Activated CD4-positive, alpha-beta T cell treated with anti-CD3 and anti-CD28 coated beads, Interleukin-2, Interleukin-4, amounts not matched to agents 100 ng/mL and 50 ng/mL, durations not matched to agents 16 hours and 8 hours (primary cell): ENCODE measurements around the gene RIC3.

Experiments
- DNase-seq: peaks from one replicate; pipeline ENCODE4 v3.0.0-alpha.2; 2020; ENCODE audit warnings: low spot score

The RIC3 gene

DNA sequence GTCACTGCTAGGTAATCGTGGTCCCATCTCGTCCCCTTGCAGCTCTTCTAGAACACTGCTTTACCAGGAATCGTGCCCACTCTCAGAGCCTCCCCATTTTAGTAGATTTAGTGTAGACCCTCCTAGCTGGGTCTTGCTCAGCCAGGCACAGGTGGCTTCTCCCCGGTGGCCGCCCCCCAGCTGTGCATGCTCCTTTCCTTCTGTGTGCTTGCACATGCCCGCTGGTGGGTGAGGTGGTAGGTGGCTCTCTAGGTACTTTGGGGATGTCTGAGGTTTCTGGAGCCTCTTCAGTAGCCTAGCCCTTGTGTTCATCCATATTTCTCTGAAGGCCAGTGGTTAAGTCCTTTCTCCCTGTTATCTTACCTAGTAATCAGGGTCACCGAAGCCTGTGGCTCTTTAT lies 82.3 kb downstream of the RIC3 start:
- no peak for DNase-seq

GRCh38 chr11:8086001-8086479 lies 82.8 kb downstream of the RIC3 start:
- no peak for DNase-seq

DNA sequence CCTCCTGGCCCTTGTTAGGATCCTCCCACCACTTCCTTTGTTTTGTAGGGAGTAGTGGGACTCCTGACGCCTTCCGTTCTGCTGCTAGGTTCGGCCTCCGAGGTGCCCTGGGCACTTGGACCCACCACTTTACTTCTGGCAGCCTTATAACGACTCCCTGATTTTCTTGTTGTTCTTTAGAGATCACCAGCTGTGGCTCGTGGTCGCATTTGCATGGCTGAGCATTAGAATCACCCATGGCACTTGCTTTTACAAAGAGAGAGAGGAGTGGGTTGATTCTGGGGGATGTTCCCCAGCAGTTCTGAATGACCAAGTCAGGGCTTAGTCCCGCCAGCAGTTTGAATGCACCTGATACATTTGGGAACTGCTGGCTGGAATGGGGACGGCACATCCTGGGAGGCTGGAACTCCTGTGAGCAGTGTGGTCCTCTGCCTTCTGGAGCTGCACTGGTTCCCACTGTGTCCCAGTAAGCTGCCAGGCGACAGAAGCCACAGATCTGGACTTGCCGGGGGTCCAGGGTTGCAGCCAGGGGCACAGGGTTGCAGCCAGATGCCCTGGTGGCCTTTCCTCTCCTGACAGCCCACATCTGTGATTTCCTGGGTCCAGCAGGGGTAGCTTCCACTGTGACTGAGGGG lies 83.7 kb downstream of the RIC3 start:
- no peak for DNase-seq

- DNase-seq: no peak
Observed at GRCh38 chr11:8084352-8084751, 84.5 kb downstream of the RIC3 start.

GRCh38 chr11:8083871-8084281 lies 84.9 kb downstream of the RIC3 start:
- no peak for DNase-seq

DNA sequence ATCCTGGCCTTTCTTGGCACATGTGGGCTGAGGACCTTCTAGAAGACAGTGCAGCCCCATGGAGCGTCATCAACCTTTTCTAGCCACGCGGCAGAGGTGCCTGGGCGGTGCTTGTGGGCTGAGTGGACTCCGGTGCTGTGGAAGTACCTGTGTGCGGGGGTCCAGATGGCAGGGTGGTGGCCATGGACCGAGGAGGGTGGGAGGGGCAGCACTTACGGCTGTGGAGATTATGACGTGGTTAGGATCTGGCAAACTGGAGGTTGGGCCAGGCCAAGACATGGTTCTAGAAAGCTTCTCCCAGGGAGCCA lies 85.8 kb downstream of the RIC3 start:
- no peak for DNase-seq

GRCh38 chr11:8082391-8083087 lies 86.3 kb downstream of the RIC3 start:
- no peak for DNase-seq

DNA sequence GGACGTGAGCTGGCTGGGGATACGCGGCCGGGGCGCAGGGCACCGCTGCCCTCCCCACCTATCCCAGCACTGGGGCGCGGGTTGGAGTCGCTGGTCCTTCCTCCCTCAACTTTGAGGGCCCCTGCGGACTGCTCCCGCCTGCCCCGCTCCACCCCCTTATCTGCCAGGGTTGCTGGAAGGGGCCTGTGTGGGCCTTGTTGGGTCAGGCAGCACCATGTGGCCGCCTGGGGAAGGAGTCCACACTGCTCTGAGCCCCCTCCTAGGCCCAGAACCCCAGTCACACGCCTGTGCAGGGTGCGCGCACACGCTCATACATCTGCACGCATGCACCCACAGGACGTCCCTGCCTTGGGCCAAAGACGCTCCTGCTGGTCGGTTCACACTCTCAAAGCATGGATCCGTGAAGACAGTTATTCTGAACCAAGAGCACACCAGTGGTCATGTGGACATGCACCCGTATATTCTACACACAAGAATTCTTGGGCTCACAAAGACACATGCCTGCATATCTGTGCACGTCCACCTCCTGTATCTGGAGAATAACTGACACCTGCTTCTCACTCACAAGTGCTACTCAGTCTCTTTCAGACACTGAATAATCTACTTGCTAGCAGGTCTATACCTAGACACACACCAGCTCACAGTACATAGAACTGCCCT lies 87.1 kb downstream of the RIC3 start:
- no peak for DNase-seq

DNA sequence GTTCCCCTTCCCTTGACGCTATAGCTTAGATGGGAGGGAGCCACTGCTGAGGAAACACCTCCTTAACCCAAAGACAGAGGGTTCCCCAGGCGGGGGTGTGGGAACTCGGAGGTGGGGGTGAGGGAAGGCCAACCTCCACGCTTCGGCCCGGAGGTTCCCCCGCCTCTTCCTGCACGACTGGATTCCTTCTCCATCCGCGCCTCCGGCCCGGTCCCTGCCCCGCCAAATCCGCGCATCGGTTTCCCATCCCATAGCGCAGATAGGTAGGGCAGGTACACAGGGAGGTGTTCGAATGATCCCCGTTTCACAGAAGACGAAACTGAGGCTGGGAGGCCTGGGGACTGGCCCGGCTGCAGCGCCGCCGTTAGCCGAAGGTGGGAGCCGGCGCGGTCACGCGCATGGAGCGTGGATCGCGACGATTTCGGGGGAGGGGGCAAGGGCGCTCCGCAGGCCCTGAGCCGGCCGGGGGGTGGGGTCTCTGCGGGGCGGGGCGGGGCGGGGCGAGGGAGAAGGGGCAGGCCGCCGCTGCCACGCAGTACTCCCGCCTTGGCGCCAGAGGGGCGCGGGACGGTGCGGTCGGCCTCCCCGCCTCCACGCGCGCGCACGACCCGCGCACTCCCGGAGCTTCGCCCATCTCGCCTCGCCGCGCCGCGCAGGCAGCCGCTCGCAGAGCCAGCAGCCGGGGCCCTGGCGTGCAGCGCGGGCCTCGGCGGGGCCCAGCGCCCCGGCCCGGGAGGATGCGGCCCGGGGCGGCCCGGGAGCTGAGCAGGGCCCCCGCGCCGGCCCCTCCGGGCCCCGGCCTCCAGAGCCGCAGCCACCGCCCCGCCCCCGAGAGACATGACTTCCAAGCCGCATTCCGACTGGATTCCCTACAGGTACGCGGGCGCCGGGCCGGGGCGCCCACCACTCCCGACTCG lies 87.9 kb downstream of the RIC3 start, which contains the start of gene TUB:
TUB (plus strand) TSS at position 538 of the 917 bp plus-strand sequence; CDS start at position 838, 300 bp downstream.
- no peak for DNase-seq

DNA sequence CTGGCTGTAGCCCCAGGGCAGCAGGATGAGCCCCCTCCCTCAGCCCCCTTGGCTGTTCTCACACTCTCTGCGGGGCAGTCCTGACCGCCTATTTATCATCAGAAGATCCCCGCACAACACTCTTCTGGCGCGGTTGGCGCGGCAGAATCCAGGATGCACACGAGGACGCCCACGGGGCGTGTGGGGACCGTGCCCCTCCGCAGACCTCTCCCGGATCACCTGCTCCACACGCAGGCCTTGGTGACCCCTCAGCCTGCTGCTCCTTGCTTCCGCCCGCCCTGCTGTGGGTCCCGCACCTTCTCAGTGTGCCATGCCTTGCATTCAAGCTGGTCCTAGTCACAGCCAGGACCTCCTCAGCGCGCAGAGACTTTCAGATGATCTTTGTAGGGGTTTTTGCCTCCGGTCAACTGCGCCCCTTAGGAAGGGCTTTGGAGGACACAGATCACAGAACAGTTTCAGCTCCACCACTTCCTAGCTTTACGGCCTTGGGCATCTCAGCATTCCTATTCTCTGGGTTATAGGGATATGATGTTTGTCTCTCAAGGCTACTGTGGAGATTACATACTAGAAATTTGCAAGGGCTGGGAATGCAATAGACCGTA lies 88.7 kb downstream of the RIC3 start:
- no peak for DNase-seq

DNA sequence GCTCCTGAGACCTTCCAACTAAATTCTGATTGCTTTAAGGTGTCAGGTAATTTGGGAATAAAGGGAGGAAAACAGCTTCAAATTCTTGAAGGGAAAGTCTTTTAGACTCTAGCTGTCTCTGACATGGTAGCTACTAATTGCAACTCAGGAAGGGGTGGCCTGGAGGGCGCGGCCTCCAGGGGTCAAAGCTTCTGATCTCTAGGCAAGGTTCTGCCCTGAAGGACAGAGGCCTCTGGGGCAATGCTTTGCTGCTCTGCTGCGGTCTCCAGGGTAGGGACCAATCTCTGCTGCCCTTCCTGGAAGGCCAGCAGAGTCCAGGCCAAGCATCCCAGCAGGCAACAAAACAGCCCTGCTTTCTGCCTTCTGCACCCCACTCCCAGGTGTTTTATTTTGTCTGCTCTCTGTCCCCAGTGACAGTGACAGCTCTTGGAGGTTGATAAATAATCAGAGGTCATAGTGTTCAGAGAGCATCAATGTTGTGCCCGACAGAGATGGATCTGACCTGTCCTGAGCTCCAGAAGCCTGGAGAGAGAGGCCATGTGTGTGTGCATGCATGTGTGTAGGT lies 89.6 kb downstream of the RIC3 start:
- DNase-seq: no peak

- no peak for DNase-seq
Observed at GRCh38 chr11:8075119-8075726, 93.6 kb downstream of the RIC3 start.

DNA sequence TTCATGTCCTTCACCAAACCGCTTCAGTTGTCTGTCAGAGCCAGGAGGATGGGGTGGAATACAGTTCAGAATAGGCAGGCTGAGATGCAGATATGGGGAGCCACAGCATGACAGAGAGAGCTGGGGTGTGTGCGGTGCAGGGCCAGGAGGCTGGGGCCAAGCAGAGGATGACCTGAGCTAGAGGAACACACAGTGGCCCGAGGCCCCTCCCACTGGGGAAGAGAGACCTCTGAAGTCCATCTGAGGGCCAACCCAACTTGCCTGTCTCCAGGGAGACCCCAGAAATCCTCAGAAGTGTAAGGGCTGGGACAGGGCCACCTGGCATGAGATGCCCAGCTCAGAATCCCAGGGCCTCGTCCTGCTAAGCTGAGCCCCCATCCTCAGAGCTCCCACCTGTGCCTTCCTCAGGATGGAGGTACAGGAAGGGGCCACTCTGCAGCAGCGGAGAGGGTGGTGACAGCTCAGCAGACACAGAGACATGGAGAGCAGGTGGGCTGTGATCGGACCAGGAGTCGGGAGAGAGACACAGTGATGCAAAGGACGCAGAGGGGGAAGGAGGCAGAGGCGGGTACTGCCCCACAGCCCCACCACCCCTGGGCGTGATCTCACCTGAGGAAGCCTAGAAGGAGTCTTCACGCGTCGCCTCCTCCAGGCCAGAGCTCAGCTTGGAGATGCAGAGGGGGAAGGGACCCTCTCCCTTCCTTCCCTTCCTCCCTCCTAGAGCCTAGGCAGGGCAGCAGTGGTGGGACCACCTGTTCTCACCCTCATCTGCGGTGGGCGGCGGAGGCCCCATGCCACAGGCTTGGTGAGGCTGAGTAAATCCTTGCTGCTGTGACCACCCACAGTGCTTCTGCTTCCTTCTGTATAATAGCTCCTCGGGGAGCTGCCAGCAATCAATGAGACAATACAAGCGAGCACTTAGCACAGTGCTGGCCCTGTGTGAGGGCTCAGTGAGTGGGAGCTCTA lies 96.9 kb downstream of the RIC3 start:
- DNase-seq: no peak

DNA sequence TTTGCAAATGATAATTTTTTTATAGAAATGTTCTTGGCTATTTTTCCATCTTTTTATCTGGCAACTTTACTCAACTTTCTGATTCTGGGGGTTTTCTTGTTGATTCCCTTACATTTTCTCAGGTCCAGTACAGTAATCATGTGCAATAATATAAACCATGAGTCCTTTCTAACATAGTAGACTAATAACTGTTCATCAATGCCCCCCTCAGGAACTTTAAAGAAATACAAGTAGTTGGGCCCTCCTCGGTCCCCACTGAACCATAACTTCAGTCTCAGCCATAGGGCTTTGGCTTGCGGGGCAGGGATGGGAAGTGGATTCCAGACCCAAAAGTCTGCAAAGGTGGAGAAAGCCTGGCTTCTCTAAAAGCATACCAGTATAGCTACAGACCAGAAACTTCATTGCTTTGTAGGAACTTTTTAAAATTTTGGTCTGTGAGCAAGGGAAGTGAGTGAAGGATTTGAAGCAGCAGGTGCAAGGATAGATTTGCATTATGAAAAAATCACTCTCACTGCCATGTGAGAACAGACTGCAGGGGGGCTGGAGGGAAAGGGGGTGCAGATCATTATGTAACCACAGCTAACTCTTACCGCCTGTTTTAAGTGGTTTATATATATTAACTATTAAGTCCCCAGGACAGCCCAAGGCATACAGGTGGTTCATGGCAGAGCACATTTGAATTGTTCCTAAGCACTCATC lies 98.3 kb downstream of the RIC3 start:
- DNase-seq: peak; percentile 16

- DNase-seq: no peak
Observed at GRCh38 chr11:8069771-8070170, 99.1 kb downstream of the RIC3 start.

GRCh38 chr11:8068605-8069221 lies 100.1 kb downstream of the RIC3 start:
- DNase-seq: no peak

- no peak for DNase-seq
Observed at GRCh38 chr11:8067929-8068575, 100.8 kb downstream of the RIC3 start.

- no peak for DNase-seq
Observed at GRCh38 chr11:8067567-8067928, 101.3 kb downstream of the RIC3 start.
